ENCODE measurements around the gene FMN1.

Gene FMN1

GRCh38 chr15:33198541-33198940, 4.0 kb upstream of the FMN1 start:
- DNase-seq (ENCODE audit: low read depth), result no peak
- no peak overlapping the region for H3K4me3 ChIP-seq (ENCODE audit: low read length)
- no peak for TF ChIP-seq CTCF (conservative IDR thresholded peaks at IDR 0.05; ENCODE audit: low read length)

- no peak for DNase-seq (ENCODE audit: low read depth)
- H3K4me3 ChIP-seq (ENCODE audit: low read length), result no peak overlapping the region
- no peak for TF ChIP-seq CTCF (conservative IDR thresholded peaks at IDR 0.05; ENCODE audit: low read length)
Measured at GRCh38 chr15:33197636-33198035, 3.1 kb upstream of the FMN1 start.

GRCh38 chr15:33194237-33194636, 277 bp downstream of the FMN1 start:
- DNase-seq (ENCODE audit: low read depth), result peak; percentile 1
- peak overlapping the region; percentile 74 for H3K4me3 ChIP-seq (ENCODE audit: low read length)
- TF ChIP-seq CTCF (conservative IDR thresholded peaks at IDR 0.05; ENCODE audit: low read length), result no peak

GRCh38 chr15:33191591-33191990, 2.9 kb downstream of the FMN1 start:
- no peak for DNase-seq (ENCODE audit: low read depth)
- no peak overlapping the region for H3K4me3 ChIP-seq (ENCODE audit: low read length)
- no peak for TF ChIP-seq CTCF (conservative IDR thresholded peaks at IDR 0.05; ENCODE audit: low read length)

GRCh38 chr15:33190539-33190938, 4.0 kb downstream of the FMN1 start:
- TF ChIP-seq CTCF (conservative IDR thresholded peaks at IDR 0.05; ENCODE audit: low read length), result no peak

GRCh38 chr15:33188641-33189257, 5.8 kb downstream of the FMN1 start:
- H3K4me3 ChIP-seq (ENCODE audit: low read length), result no peak overlapping the region
- TF ChIP-seq CTCF (conservative IDR thresholded peaks at IDR 0.05; ENCODE audit: low read length), result no peak
- no peak for DNase-seq (ENCODE audit: low read depth)

More at GRCh38 chr15:33190539-33190938, 4.0 kb downstream of the FMN1 start:
- DNase-seq (ENCODE audit: low read depth), result no peak
- H3K4me3 ChIP-seq (ENCODE audit: low read length), result no peak overlapping the region

- no peak for DNase-seq (ENCODE audit: low read depth)
- no peak for TF ChIP-seq CTCF (conservative IDR thresholded peaks at IDR 0.05; ENCODE audit: low read length)
- no peak overlapping the region for H3K4me3 ChIP-seq (ENCODE audit: low read length)
Measured at GRCh38 chr15:33188159-33188558, 6.4 kb downstream of the FMN1 start.
